ENCODE data around the gene TBC1D21.

- TF ChIP-seq CTCF (IDR thresholded peaks at IDR 0.05) = no peak
- no peak for TF ChIP-seq POLR2A (IDR thresholded peaks at IDR 0.05)
Measured at GRCh38 chr15:73854265-73854664, 19.1 kb upstream of the TBC1D21 start.
